IMR-90 (cell line): ENCODE data around the gene TUBGCP2. TPM values are rescaled to one million over a fixed set of nuclear protein-coding genes. Genes with fewer than 3 reads are reported as not detected.

Experiments
- ATAC-seq: fragments of 200-7000 bp; cut with Tn5 transposase; 2 replicates; pipeline ENCODE4 v1.9.1; 2020; ENCODE audit warnings: low read depth, mild to moderate bottlenecking, moderate library complexity
- BruUV-seq: library from RNA; stranded (reverse); fragments of 400-500 nt; replicated peaks from 2 replicates; lab custom pipeline; 2021; lab: Mats Ljungman, UMichigan
- CTCF ChIA-PET: fragments of 300-600 bp; formaldehyde crosslinking; extraction: SDS; loops from one replicate; lab custom pipeline; 2021; ENCODE audit warnings: antibody characterized with exemption; lab: Yijun Ruan, JAX
- POLR2A ChIA-PET: fragments of 300-600 bp; sonication (Branson Sonifier 250); formaldehyde crosslinking; loops from one replicate; lab custom pipeline; 2022; ENCODE audit warnings: antibody characterized with exemption; ENCODE audit not compliant: unreplicated experiment; lab: Charles Lee
- DNase-seq: peaks from one replicate; pipeline ENCODE4 v3.0.0; 2013
- H2AFZ ChIP-seq: replicated peaks from 2 replicates; pipeline ENCODE3; 2013; ENCODE audit warnings: low read length, mild to moderate bottlenecking; ENCODE audit not compliant: poor library complexity
- H2AK5ac ChIP-seq: 2 replicates; pipeline ENCODE4 v1.6.1; 2013; ENCODE audit warnings: low read depth, low read length, inconsistent platforms
- H2AK9ac ChIP-seq: replicated peaks from 2 replicates; pipeline ENCODE3; 2013; ENCODE audit warnings: mild to moderate bottlenecking, low read depth, low read length, moderate library complexity; ENCODE audit not compliant: poor library complexity
- H2BK120ac ChIP-seq: 2 replicates; pipeline ENCODE4 v1.6.1; 2013; ENCODE audit warnings: low read depth, low read length, inconsistent platforms
- H2BK15ac ChIP-seq: 3 replicates; pipeline ENCODE4 v1.6.1; 2013; ENCODE audit warnings: low read depth, low read length, inconsistent platforms
- H2BK20ac ChIP-seq: 2 replicates; pipeline ENCODE4 v1.6.1; 2013; ENCODE audit warnings: low read depth, mild to moderate bottlenecking, inconsistent platforms, low read length, moderate library complexity
- H2BK5ac ChIP-seq: 2 replicates; pipeline ENCODE4 v1.6.1; 2013; ENCODE audit warnings: mild to moderate bottlenecking, low read depth, low read length, inconsistent platforms; ENCODE audit not compliant: poor library complexity, severe bottlenecking
- H3K14ac ChIP-seq: replicated peaks from 2 replicates; pipeline ENCODE4 v1.6.1; 2013; ENCODE audit warnings: low read depth, low read length, inconsistent platforms
- H3K18ac ChIP-seq: 2 replicates; pipeline ENCODE4 v1.6.1; 2013; ENCODE audit warnings: low read depth, low read length, control low read depth
- H3K23ac ChIP-seq: 2 replicates; pipeline ENCODE4 v1.6.1; 2013; ENCODE audit warnings: low read depth, low read length, inconsistent platforms
- H3K27ac ChIP-seq: 2 replicates; pipeline ENCODE4 v1.5.1; 2013; ENCODE audit warnings: mild to moderate bottlenecking, control low read depth, low read length; ENCODE audit not compliant: insufficient read depth
- H3K27me3 ChIP-seq: 2 replicates; pipeline ENCODE4 v1.6.1; 2013; ENCODE audit warnings: low read length; ENCODE audit not compliant: control insufficient read depth, insufficient read depth
- H3K36me3 ChIP-seq: 2 replicates; pipeline ENCODE4 v1.6.1; 2013; ENCODE audit warnings: low read length, mixed read lengths; ENCODE audit not compliant: control insufficient read depth, insufficient read depth
- H3K4ac ChIP-seq: 2 replicates; pipeline ENCODE4 v1.6.1; 2013; ENCODE audit warnings: low read depth, low read length, inconsistent platforms
- H3K4me1 ChIP-seq: 2 replicates; pipeline ENCODE4 v1.6.1; 2013; ENCODE audit warnings: low read length, mixed read lengths; ENCODE audit not compliant: control insufficient read depth, insufficient read depth
- H3K4me2 ChIP-seq: 2 replicates; pipeline ENCODE4 v1.6.1; 2013; ENCODE audit warnings: low read depth, mild to moderate bottlenecking, control low read depth, low read length, moderate library complexity
- H3K4me3 ChIP-seq: 2 replicates; pipeline ENCODE4 v1.5.1; 2013; ENCODE audit warnings: low read depth, mild to moderate bottlenecking, control low read depth, low read length, moderate library complexity; ENCODE audit not compliant: insufficient read depth
- H3K56ac ChIP-seq: 2 replicates; pipeline ENCODE4 v1.6.1; 2013; ENCODE audit warnings: low read length, inconsistent platforms; ENCODE audit not compliant: insufficient read depth; ENCODE audit errors: extremely low read depth
- H3K79me1 ChIP-seq, 2 experiments: 2 replicates each; pipeline ENCODE4 v1.6.1; 2013; ENCODE audit warnings: low read length in 2 of 2, inconsistent platforms in 1 of 2, low read depth in 1 of 2
- H3K9ac ChIP-seq: 2 replicates; pipeline ENCODE4 v1.6.1; 2013; ENCODE audit warnings: low read depth, low read length, control low read depth
- H3K9me1 ChIP-seq: 2 replicates; pipeline ENCODE4 v1.6.1; 2013; ENCODE audit warnings: low read length, inconsistent platforms; ENCODE audit not compliant: insufficient read depth
- H3K9me3 ChIP-seq: 2 replicates; pipeline ENCODE4 v1.6.1; 2013; ENCODE audit warnings: low read length; ENCODE audit not compliant: control insufficient read depth, insufficient read depth
- H4K20me1 ChIP-seq: 2 replicates; pipeline ENCODE4 v1.6.1; 2013; ENCODE audit warnings: low read length, inconsistent platforms; ENCODE audit not compliant: insufficient read depth
- H4K5ac ChIP-seq: 2 replicates; pipeline ENCODE4 v1.6.1; 2013; ENCODE audit warnings: mild to moderate bottlenecking, low read depth, low read length, control low read depth
- H4K8ac ChIP-seq, 2 experiments: 2 replicates each; pipeline ENCODE4 v1.6.1; 2013; ENCODE audit warnings: low read depth in 2 of 2, low read length in 2 of 2, control low read depth in 1 of 2, inconsistent platforms in 1 of 2
- H4K91ac ChIP-seq: 2 replicates; pipeline ENCODE4 v1.6.1; 2013; ENCODE audit warnings: low read depth, low read length, inconsistent platforms; ENCODE audit not compliant: insufficient read depth
- CHD1 ChIP-seq: IDR thresholded peaks from 2 replicates; pipeline ENCODE4 v1.6.1; 2012; ENCODE audit warnings: low read depth, low read length, improper control_type of control experiment
- MAFK ChIP-seq: IDR thresholded peaks from 2 replicates; pipeline ENCODE4 v1.6.1; 2012; ENCODE audit warnings: low read depth, low read length, improper control_type of control experiment
- MXI1 ChIP-seq: IDR thresholded peaks from 2 replicates; pipeline ENCODE4 v1.6.1; 2012; ENCODE audit warnings: low read depth, mild to moderate bottlenecking, low read length, moderate library complexity, borderline replicate concordance
- NFE2L2 ChIP-seq: fragments of 150-350 bp; IDR thresholded peaks from 2 replicates; pipeline ENCODE4 v1.6.1; 2016; ENCODE audit warnings: low read depth, mild to moderate bottlenecking, low read length
- RAD21 ChIP-seq: IDR thresholded peaks from 2 replicates; pipeline ENCODE4 v1.6.1; 2012; ENCODE audit warnings: low read length, improper control_type of control experiment
- WGBS, 2 experiments: methylation state at CpG; one replicate each; pipeline versions ENCODE4 v1.1.5 to v1.1.7; 2013; ENCODE audit warnings: missing lambda C conversion rate in 2 of 2; ENCODE audit not compliant: insufficient read length in 1 of 2; ENCODE audit errors: extremely low coverage in 2 of 2; 5-methylcytosine and 5-hydroxymethylcytosine counted together
- dilution Hi-C: fragments of 300-500 bp; cut with HindIII; formaldehyde crosslinking; loops from one replicate; pipeline ENCODE4 v1.14.3; 2018; ENCODE audit warnings: low sequenced_read_pairs; ENCODE audit not compliant: unreplicated experiment
- in situ Hi-C: fragments of 300-500 bp; cut with MboI; formaldehyde crosslinking; loops from 3 replicates; pipeline ENCODE4 v1.14.3; 2019; ENCODE audit warnings: low sequenced_read_pairs, inconsistent platforms, mixed read lengths
- intact Hi-C: fragments of 100-400 bp; cut with micrococcal nuclease; formaldehyde crosslinking; loops from 2 replicates; pipeline ENCODE4 v1.10.0; 2022
- polyA plus RNA-seq, 3 experiments: library from polyadenylated mRNA; depleted of rRNA; stranded (reverse); fragments of >200 nt; gene quantifications; 2 replicates each; pipeline ENCODE4 v1.2.3, GENCODE V29; 2012; ENCODE audit warnings: low replicate concordance in 1 of 3
- total RNA-seq: library from RNA; depleted of rRNA; stranded (reverse); fragments of >200 nt; gene quantifications from 2 replicates; pipeline ENCODE4 v1.2.3, GENCODE V29; 2012
- TF ChIP-seq, protein P1 (sequence below): fragments of 150-350 bp; IDR thresholded peaks from 2 replicates; pipeline ENCODE4 v1.6.1; 2016; ENCODE audit warnings: low read depth, mild to moderate bottlenecking, low read length, moderate library complexity, borderline replicate concordance

Gene TUBGCP2
- total and polyA plus RNA-seq, 2 of the 4 experiments (the other 2 are of a cell fraction), result 48.1 to 72.6 TPM

DNA sequence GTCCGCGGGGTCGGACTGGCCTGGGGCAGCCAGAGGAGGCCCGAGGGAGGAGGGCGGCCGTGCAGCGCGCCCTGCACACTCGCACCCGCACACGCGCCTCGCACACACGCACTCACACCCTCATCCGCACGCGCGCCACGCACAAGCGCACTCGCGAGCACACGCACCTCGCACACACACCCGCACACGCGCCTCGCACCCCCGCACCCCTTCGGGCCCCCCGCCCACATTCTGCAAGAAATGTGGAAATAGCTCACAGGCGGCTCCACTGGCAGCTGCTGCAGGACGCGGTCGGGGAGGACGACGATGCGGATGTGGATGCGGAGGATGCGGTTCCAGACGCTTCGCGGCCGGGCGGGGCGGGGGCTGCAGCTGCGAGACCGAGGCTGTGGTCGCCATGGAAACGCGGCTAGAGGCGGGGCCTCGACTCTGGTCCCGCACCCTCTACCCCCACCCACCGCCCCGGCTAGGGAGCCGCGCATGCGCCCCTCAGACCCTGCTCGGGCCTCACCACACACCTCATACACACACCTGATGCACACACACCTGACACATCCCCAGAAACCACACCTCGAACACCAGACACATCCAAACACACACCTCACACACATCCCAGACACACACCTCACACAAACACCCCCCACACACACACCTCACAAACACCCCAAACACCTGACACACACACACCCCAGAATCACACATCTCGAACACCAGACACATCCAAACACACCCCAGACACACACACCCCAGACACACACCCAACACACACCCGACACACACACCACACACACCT is 28.1 kb upstream of the TUBGCP2 start, which contains the start of gene CALY:
CALY (minus strand) TSS at position 320 of the 793 bp plus-strand sequence. CDS start 7,907 bp downstream, outside the sequence.
- intact Hi-C loops, result no loop called here
- in situ Hi-C loops, result no loop called here
- no peak within 1 kb of the TSS for H3K27ac ChIP-seq
- ATAC-seq (no peak), DNase-seq (no peak)
- H3K9me3 ChIP-seq, result no peaks in the 10 kb centered on the region; the same call in 1 of the 2 replicates
- H3K18ac ChIP-seq, result no peak within 1 kb of the TSS
- CTCF ChIA-PET, result no interaction called here
- BruUV-seq, result no TSS peak
- 24% methylated on average over 28 of the region's 63 CpGs; no CpG with 5 or more reads in 1 of the 2 experiments for WGBS, 2 experiments
- peak within 1 kb of the TSS; percentile 65 for H3K4me2 ChIP-seq
- no peak within 1 kb of the TSS for H4K91ac ChIP-seq
- H2AFZ ChIP-seq, result peak within 1 kb of the TSS; percentile 86
- H2AK9ac ChIP-seq, result peak within 1 kb of the TSS; percentile 72
- no peak within 1 kb of the TSS for H2BK15ac ChIP-seq
- H3K9ac ChIP-seq, result no peak within 1 kb of the TSS
- peak within 1 kb of the TSS; percentile 38 for H3K4me3 ChIP-seq
- H3K56ac ChIP-seq, result no peak within 1 kb of the TSS
- H3K9me1 ChIP-seq, result no peaks in the 10 kb centered on the region
- no peaks in the 10 kb centered on the region for H4K20me1 ChIP-seq
- H3K4me1 ChIP-seq, result peaks cover 3% of the 10 kb centered on the region; the same call in 1 of the 2 replicates
- H3K36me3 ChIP-seq, result no peaks in the 10 kb centered on the region
- H2BK120ac ChIP-seq, result no peak within 1 kb of the TSS
- no peak within 1 kb of the TSS for H4K8ac ChIP-seq
- dilution Hi-C loops, result no loop called here
- no peak within 1 kb of the TSS for H4K5ac ChIP-seq
- H2AK5ac ChIP-seq, result no peak within 1 kb of the TSS
- H3K27me3 ChIP-seq, result peaks cover 51% of the 10 kb centered on the region
- no peak within 1 kb of the TSS for H3K14ac ChIP-seq
- TF ChIP-seq MAFK (no peak), CHD1 (no peak), MXI1 (no peak), NFE2L2 (no peak), RAD21 (no peak)
- TF ChIP-seq, protein P1, sequence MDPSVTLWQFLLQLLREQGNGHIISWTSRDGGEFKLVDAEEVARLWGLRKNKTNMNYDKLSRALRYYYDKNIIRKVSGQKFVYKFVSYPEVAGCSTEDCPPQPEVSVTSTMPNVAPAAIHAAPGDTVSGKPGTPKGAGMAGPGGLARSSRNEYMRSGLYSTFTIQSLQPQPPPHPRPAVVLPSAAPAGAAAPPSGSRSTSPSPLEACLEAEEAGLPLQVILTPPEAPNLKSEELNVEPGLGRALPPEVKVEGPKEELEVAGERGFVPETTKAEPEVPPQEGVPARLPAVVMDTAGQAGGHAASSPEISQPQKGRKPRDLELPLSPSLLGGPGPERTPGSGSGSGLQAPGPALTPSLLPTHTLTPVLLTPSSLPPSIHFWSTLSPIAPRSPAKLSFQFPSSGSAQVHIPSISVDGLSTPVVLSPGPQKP, result no peak
- POLR2A ChIA-PET, result no interaction called here
- H2BK20ac ChIP-seq, result no peak within 1 kb of the TSS
- peak within 1 kb of the TSS; percentile 67 for H2BK5ac ChIP-seq
- no peak within 1 kb of the TSS for H3K4ac ChIP-seq
- H3K79me1 ChIP-seq, result no peaks in the 10 kb centered on the region
- no peak within 1 kb of the TSS for H3K23ac ChIP-seq
